HepG2 (cell line): ENCODE data around the gene FASTKD3. TPM values are rescaled to one million over a fixed set of nuclear protein-coding genes. Genes with fewer than 3 reads are reported as not detected.

Experiments
- ATF4 ChIP-seq, 2 experiments: fragments of 450-650 bp in 1 of 2; sonication (generic) in 1 of 2; formaldehyde crosslinking; IDR thresholded peaks; 2 replicates each; pipeline versions ENCODE4 v1.5.0 to v1.8.0; 2020 to 2022; ENCODE audit warnings: mild to moderate bottlenecking in 1 of 2, missing genetic modification reagents in 1 of 2
- BCL3 ChIP-seq: sonication (generic); formaldehyde crosslinking; IDR thresholded peaks from 2 replicates; pipeline ENCODE4 v1.5.1; 2020; ENCODE audit warnings: mild to moderate bottlenecking, missing genetic modification reagents, moderate library complexity
- CBX2 ChIP-seq, 2 experiments: fragments of 200-600 bp in 1 of 2; sonication (generic); formaldehyde crosslinking in 1 of 2; IDR thresholded peaks; 2 replicates each; pipeline versions ENCODE4 v1.7.0 to v1.8.1; 2018 to 2022; ENCODE audit warnings: low read depth in 2 of 2, low read length in 1 of 2, mild to moderate bottlenecking in 1 of 2, missing genetic modification reagents in 1 of 2
- FOXK1 ChIP-seq: sonication (generic); formaldehyde crosslinking; IDR thresholded peaks from 2 replicates; pipeline ENCODE4 v1.4.0; 2020; ENCODE audit warnings: low read depth, missing genetic modification reagents, borderline replicate concordance
- IRF2 ChIP-seq: IDR thresholded peaks from 2 replicates; pipeline ENCODE4 v1.6.1; 2018; ENCODE audit warnings: missing genetic modification reagents, missing compliant biosample characterization
- KLF9 ChIP-seq: IDR thresholded peaks from 2 replicates; pipeline ENCODE4 v1.6.1; 2016; ENCODE audit warnings: low read depth
- MAFK ChIP-seq, 2 experiments: IDR thresholded peaks in 1 of 2; conservative IDR thresholded peaks in 1 of 2; 2 replicates each; pipeline ENCODE4 v1.6.1; 2011; ENCODE audit warnings: improper control_type of control experiment in 2 of 2, low read length in 2 of 2
- MLLT10 ChIP-seq: sonication (generic); formaldehyde crosslinking; IDR thresholded peaks from 2 replicates; pipeline ENCODE4 v1.4.0; 2020; ENCODE audit warnings: missing genetic modification reagents
- MTF2 ChIP-seq: sonication (generic); formaldehyde crosslinking; IDR thresholded peaks from 2 replicates; pipeline ENCODE4 v1.5.0; 2020; ENCODE audit warnings: missing genetic modification reagents, borderline replicate concordance
- POLR2AphosphoS5 ChIP-seq: IDR thresholded peaks from 2 replicates; pipeline ENCODE4 v1.6.1; 2012; ENCODE audit warnings: low read depth, low read length
- REPIN1 ChIP-seq: sonication (generic); formaldehyde crosslinking; IDR thresholded peaks from 2 replicates; pipeline ENCODE4 v1.8.0; 2022; ENCODE audit warnings: missing genetic modification reagents, low read depth, mild to moderate bottlenecking, borderline replicate concordance
- TARDBP ChIP-seq: sonication (generic); formaldehyde crosslinking; IDR thresholded peaks from 2 replicates; pipeline ENCODE4 v1.8.0; 2022; ENCODE audit warnings: mild to moderate bottlenecking, missing genetic modification reagents
- ZBTB37 ChIP-seq: sonication (generic); formaldehyde crosslinking; IDR thresholded peaks from 2 replicates; pipeline ENCODE4 v1.4.0; 2020; ENCODE audit warnings: mild to moderate bottlenecking, missing genetic modification reagents
- ZFYVE20 ChIP-seq: sonication (generic); formaldehyde crosslinking; IDR thresholded peaks from 2 replicates; pipeline ENCODE4 v1.8.0; 2023; ENCODE audit warnings: low read depth, mild to moderate bottlenecking, moderate library complexity, missing genetic modification reagents, borderline replicate concordance
- ZKSCAN8 ChIP-seq: IDR thresholded peaks from 2 replicates; pipeline ENCODE4 v1.6.1; 2016; ENCODE audit warnings: borderline replicate concordance, missing genetic modification reagents, missing compliant biosample characterization
- ZNF20 ChIP-seq: sonication (generic); formaldehyde crosslinking; IDR thresholded peaks from 2 replicates; pipeline ENCODE4 v1.4.0; 2020; ENCODE audit warnings: mild to moderate bottlenecking, moderate library complexity, missing genetic modification reagents
- ZNF343 ChIP-seq: sonication (generic); formaldehyde crosslinking; IDR thresholded peaks from 2 replicates; pipeline ENCODE4 v1.4.0; 2020; ENCODE audit warnings: mild to moderate bottlenecking, missing genetic modification reagents
- ZNF367 ChIP-seq: sonication (generic); formaldehyde crosslinking; IDR thresholded peaks from 2 replicates; pipeline ENCODE4 v1.4.0; 2020; ENCODE audit warnings: missing genetic modification reagents, borderline replicate concordance
- ZNF44 ChIP-seq: sonication (generic); formaldehyde crosslinking; IDR thresholded peaks from 2 replicates; pipeline ENCODE4 v1.5.1; 2020; ENCODE audit warnings: mild to moderate bottlenecking, missing genetic modification reagents
- ZNF501 ChIP-seq: sonication (generic); formaldehyde crosslinking; IDR thresholded peaks from 2 replicates; pipeline ENCODE4 v1.5.1; 2020; ENCODE audit warnings: mild to moderate bottlenecking, moderate library complexity, missing genetic modification reagents
- ZNF552 ChIP-seq: sonication (generic); formaldehyde crosslinking; IDR thresholded peaks from 2 replicates; pipeline ENCODE4 v1.9.0; 2022; ENCODE audit warnings: missing genetic modification reagents, mild to moderate bottlenecking, borderline replicate concordance
- ZNF562 ChIP-seq: sonication (generic); formaldehyde crosslinking; IDR thresholded peaks from 2 replicates; pipeline ENCODE4 v1.8.0; 2022; ENCODE audit warnings: missing genetic modification reagents, borderline replicate concordance
- ZNF747 ChIP-seq: sonication (generic); formaldehyde crosslinking; IDR thresholded peaks from 2 replicates; pipeline ENCODE4 v1.8.1; 2023; ENCODE audit warnings: missing genetic modification reagents, mild to moderate bottlenecking, borderline replicate concordance
- polyA plus RNA-seq, 8 experiments: library from polyadenylated mRNA; depleted of rRNA in 3 of 8; stranded (reverse) in 7 of 8; unstranded in 1 of 8; fragments of >200 nt; fragmentation: Illumina TruSeq in 4 of 8; extraction: Trizol in 4 of 8; gene quantifications; 2 replicates each; pipeline versions ENCODE4 v1.2.1 to v1.2.3, GENCODE V29; 2011 to 2016; ENCODE audit warnings: low read depth in 4 of 8, missing spikeins in 1 of 8, mixed read lengths in 1 of 8; ENCODE audit not compliant: insufficient read depth in 1 of 8
- total RNA-seq, 5 experiments: library from RNA; depleted of rRNA; stranded (reverse); fragments of >200 nt; fragmentation: Illumina TruSeq; extraction: Trizol; gene quantifications; 2 replicates each; pipeline ENCODE4 v1.2.3, GENCODE V29; 2016; ENCODE audit warnings: low read depth in 1 of 5
- TF ChIP-seq, protein P1 (sequence below), 2 experiments: sonication (generic) in 1 of 2; formaldehyde crosslinking in 1 of 2; IDR thresholded peaks; 2 replicates each; pipeline versions ENCODE4 v1.4.0 to v1.6.1; 2018 to 2020; ENCODE audit warnings: missing genetic modification reagents in 2 of 2, borderline replicate concordance in 1 of 2, low read depth in 1 of 2, mild to moderate bottlenecking in 1 of 2, missing biosample characterization in 1 of 2

FASTKD3 gene
- total and polyA plus RNA-seq, 2 of the 13 experiments (the other 11 are each of a cell fraction or from before 2014, with no cell fraction given) = 6.9 to 17.8 TPM

- TF ChIP-seq, protein P1, sequence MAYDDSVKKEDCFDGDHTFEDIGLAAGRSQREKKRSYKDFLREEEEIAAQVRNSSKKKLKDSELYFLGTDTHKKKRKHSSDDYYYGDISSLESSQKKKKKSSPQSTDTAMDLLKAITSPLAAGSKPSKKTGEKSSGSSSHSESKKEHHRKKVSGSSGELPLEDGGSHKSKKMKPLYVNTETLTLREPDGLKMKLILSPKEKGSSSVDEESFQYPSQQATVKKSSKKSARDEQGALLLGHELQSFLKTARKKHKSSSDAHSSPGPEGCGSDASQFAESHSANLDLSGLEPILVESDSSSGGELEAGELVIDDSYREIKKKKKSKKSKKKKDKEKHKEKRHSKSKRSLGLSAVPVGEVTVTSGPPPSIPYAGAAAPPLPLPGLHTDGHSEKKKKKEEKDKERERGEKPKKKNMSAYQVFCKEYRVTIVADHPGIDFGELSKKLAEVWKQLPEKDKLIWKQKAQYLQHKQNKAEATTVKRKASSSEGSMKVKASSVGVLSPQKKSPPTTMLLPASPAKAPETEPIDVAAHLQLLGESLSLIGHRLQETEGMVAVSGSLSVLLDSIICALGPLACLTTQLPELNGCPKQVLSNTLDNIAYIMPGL (CRISPR knock-in tag; IDR thresholded peaks at IDR 0.05; ENCODE audit: borderline replicate concordance in 1 of 2, low read depth in 1 of 2) = peak; percentile 68 to 79; a peak in 1 of 4 replicates
- TF ChIP-seq MTF2 (peak; percentile 88), TARDBP (CRISPR knock-in tag) (peak; percentile 72), ZKSCAN8 (CRISPR knock-in tag) (no peak), MAFK (conservative IDR thresholded peaks at IDR 0.05 in 1 of 2, IDR thresholded peaks at IDR 0.05 in 1 of 2; ENCODE audit: low read length in 2 of 2) (no peak), KLF9 (no peak), ZNF747 (no peak), ZNF343 (CRISPR knock-in tag) (0 out of 2 replicates have a peak, but pooled peaks have one; percentile 50), MLLT10 (CRISPR knock-in tag) (no peak), ZNF501 (CRISPR knock-in tag) (peak; percentile 69; the same call in 1 of the 2 replicates), ATF4 (CRISPR knock-in tag; IDR thresholded peaks at IDR 0.05) (peak in 1 of 2 experiments; percentile 69; a peak in 2 of 4 replicates), ZNF552 (CRISPR knock-in tag) (peak; percentile 73; the same call in 1 of the 2 replicates), ZBTB37 (CRISPR knock-in tag) (no peak), REPIN1 (CRISPR knock-in tag) (peak; percentile 53; the same call in 1 of the 2 replicates), ZNF367 (no peak), BCL3 (CRISPR knock-in tag) (peak; percentile 86), ZNF20 (no peak), ZFYVE20 (CRISPR knock-in tag) (0 out of 2 replicates have a peak, but pooled peaks have one; percentile 70), FOXK1 (CRISPR knock-in tag) (peak; percentile 49), CBX2 (IDR thresholded peaks at IDR 0.05; ENCODE audit: low read depth, low read length) (no peak), CBX2 (CRISPR knock-in tag; IDR thresholded peaks at IDR 0.05; ENCODE audit: low read depth) (no peak; the same call in 1 of the 2 replicates), IRF2 (CRISPR knock-in tag) (0 out of 2 replicates have a peak, but pooled peaks have one; percentile 27), POLR2AphosphoS5 (peak; percentile 79), ZNF44 (peak; percentile 89), ZNF562 (no peak)
Measured at GRCh38 chr5:7868773-7869473, at the start of gene FASTKD3, which contains the start of gene MTRR (continued).
